ENCODE data around the gene TNIP1.

TNIP1 gene

GRCh38 chr5:151086905-151087360 is 6.1 kb upstream of the TNIP1 start:
- DNase-seq (ENCODE audit: insufficient read length, low spot score) (peak; percentile 55), FAIRE-seq (peak; percentile 90)
- TF ChIP-seq POLR2AphosphoS5 (IDR thresholded peaks at IDR 0.05; ENCODE audit: low read depth, low read length): peak; percentile 72
- TF ChIP-seq TAF1 (IDR thresholded peaks at IDR 0.05; ENCODE audit: low read depth, low read length): no peak
- peak; percentile 80 for TF ChIP-seq POLR2A (IDR thresholded peaks at IDR 0.05; ENCODE audit: low read depth, low read length)

GRCh38 chr5:151086192-151086869 is 5.5 kb upstream of the TNIP1 start:
- DNase-seq (ENCODE audit: insufficient read length, low spot score) (no peak), FAIRE-seq (peak; percentile 94)
- TF ChIP-seq TAF1 (IDR thresholded peaks at IDR 0.05; ENCODE audit: low read depth, low read length) (no peak), POLR2A (IDR thresholded peaks at IDR 0.05; ENCODE audit: low read depth, low read length) (no peak), POLR2AphosphoS5 (IDR thresholded peaks at IDR 0.05; ENCODE audit: low read depth, low read length) (no peak), PAX5 (IDR thresholded peaks at IDR 0.05; ENCODE audit: insufficient read depth, low read length, severe bottlenecking) (no peak), POU2F2 (IDR thresholded peaks at IDR 0.05; ENCODE audit: low read depth, low read length) (no peak), SPI1 (IDR thresholded peaks at IDR 0.05; ENCODE audit: low read depth, low read length) (no peak)

- DNase-seq (ENCODE audit: insufficient read length, low spot score): no peak
- no peak for TF ChIP-seq POU2F2 (IDR thresholded peaks at IDR 0.05; ENCODE audit: low read depth, low read length)
- TF ChIP-seq POLR2A (IDR thresholded peaks at IDR 0.05; ENCODE audit: low read depth, low read length): peak; percentile 68; the same call in 1 of the 2 replicates
- peak; percentile 65 for TF ChIP-seq POLR2AphosphoS5 (IDR thresholded peaks at IDR 0.05; ENCODE audit: low read depth, low read length)
- TF ChIP-seq TAF1 (IDR thresholded peaks at IDR 0.05; ENCODE audit: low read depth, low read length): no peak
- TF ChIP-seq PAX5 (IDR thresholded peaks at IDR 0.05; ENCODE audit: insufficient read depth, low read length, severe bottlenecking): no peak
- TF ChIP-seq SPI1 (IDR thresholded peaks at IDR 0.05; ENCODE audit: low read depth, low read length): no peak
- peak; percentile 81 for FAIRE-seq
These were observed 4.7 kb upstream of the TNIP1 start for GRCh38 chr5:151085517-151086041.

GRCh38 chr5:151084363-151084762 is 3.5 kb upstream of the TNIP1 start:
- TF ChIP-seq PAX5 (IDR thresholded peaks at IDR 0.05; ENCODE audit: insufficient read depth, low read length, severe bottlenecking): no peak
- TF ChIP-seq TAF1 (IDR thresholded peaks at IDR 0.05; ENCODE audit: low read depth, low read length): no peak
- TF ChIP-seq POLR2AphosphoS5 (IDR thresholded peaks at IDR 0.05; ENCODE audit: low read depth, low read length): no peak
- TF ChIP-seq POU2F2 (IDR thresholded peaks at IDR 0.05; ENCODE audit: low read depth, low read length): no peak
- TF ChIP-seq SPI1 (IDR thresholded peaks at IDR 0.05; ENCODE audit: low read depth, low read length): no peak
- TF ChIP-seq POLR2A (IDR thresholded peaks at IDR 0.05; ENCODE audit: low read depth, low read length): no peak
- FAIRE-seq: no peak
- no peak for DNase-seq (ENCODE audit: insufficient read length, low spot score)

GRCh38 chr5:151083081-151083676 is 2.3 kb upstream of the TNIP1 start:
- TF ChIP-seq SPI1 (IDR thresholded peaks at IDR 0.05; ENCODE audit: low read depth, low read length): no peak
- TF ChIP-seq POLR2A (IDR thresholded peaks at IDR 0.05; ENCODE audit: low read depth, low read length): no peak
- no peak for TF ChIP-seq PAX5 (IDR thresholded peaks at IDR 0.05; ENCODE audit: insufficient read depth, low read length, severe bottlenecking)
- no peak for TF ChIP-seq TAF1 (IDR thresholded peaks at IDR 0.05; ENCODE audit: low read depth, low read length)
- TF ChIP-seq POU2F2 (IDR thresholded peaks at IDR 0.05; ENCODE audit: low read depth, low read length): no peak
- no peak for TF ChIP-seq POLR2AphosphoS5 (IDR thresholded peaks at IDR 0.05; ENCODE audit: low read depth, low read length)
- FAIRE-seq (peak; percentile 79), DNase-seq (ENCODE audit: insufficient read length, low spot score) (no peak)

GRCh38 chr5:151082282-151082902 is 1.6 kb upstream of the TNIP1 start:
- TF ChIP-seq TAF1 (IDR thresholded peaks at IDR 0.05; ENCODE audit: low read depth, low read length) (no peak), POLR2A (IDR thresholded peaks at IDR 0.05; ENCODE audit: low read depth, low read length) (no peak; the same call in 1 of the 2 replicates), SPI1 (IDR thresholded peaks at IDR 0.05; ENCODE audit: low read depth, low read length) (no peak), POLR2AphosphoS5 (IDR thresholded peaks at IDR 0.05; ENCODE audit: low read depth, low read length) (no peak; the same call in 1 of the 2 replicates), PAX5 (IDR thresholded peaks at IDR 0.05; ENCODE audit: insufficient read depth, low read length, severe bottlenecking) (no peak), POU2F2 (IDR thresholded peaks at IDR 0.05; ENCODE audit: low read depth, low read length) (no peak)
- peak; percentile 23 for FAIRE-seq
- DNase-seq (ENCODE audit: insufficient read length, low spot score): no peak

GRCh38 chr5:151081431-151082281 is 822 bp upstream of the TNIP1 start:
- no peak for TF ChIP-seq POU2F2 (IDR thresholded peaks at IDR 0.05; ENCODE audit: low read depth, low read length)
- no peak for TF ChIP-seq TAF1 (IDR thresholded peaks at IDR 0.05; ENCODE audit: low read depth, low read length)
- no peak for TF ChIP-seq SPI1 (IDR thresholded peaks at IDR 0.05; ENCODE audit: low read depth, low read length)
- TF ChIP-seq PAX5 (IDR thresholded peaks at IDR 0.05; ENCODE audit: insufficient read depth, low read length, severe bottlenecking): no peak
- TF ChIP-seq POLR2A (IDR thresholded peaks at IDR 0.05; ENCODE audit: low read depth, low read length): no peak
- no peak for TF ChIP-seq POLR2AphosphoS5 (IDR thresholded peaks at IDR 0.05; ENCODE audit: low read depth, low read length)
- FAIRE-seq (no peak), DNase-seq (ENCODE audit: insufficient read length, low spot score) (no peak)

GRCh38 chr5:151079838-151080612 is 809 bp downstream of the TNIP1 start:
- DNase-seq (ENCODE audit: insufficient read length, low spot score) (no peak), FAIRE-seq (peak; percentile 68)
- TF ChIP-seq POU2F2 (IDR thresholded peaks at IDR 0.05; ENCODE audit: low read depth, low read length) (0 out of 2 replicates have a peak, but pooled peaks have one; percentile 12), TAF1 (IDR thresholded peaks at IDR 0.05; ENCODE audit: low read depth, low read length) (peak; percentile 28; the same call in 1 of the 2 replicates), PAX5 (IDR thresholded peaks at IDR 0.05; ENCODE audit: insufficient read depth, low read length, severe bottlenecking) (no peak), POLR2AphosphoS5 (IDR thresholded peaks at IDR 0.05; ENCODE audit: low read depth, low read length) (peak; percentile 58; the same call in 1 of the 2 replicates)

Data from GM12891 (cell line).